Epithelial cell of proximal tubule (primary cell): ENCODE data around the gene CTTNBP2NL. TPM values are rescaled to one million over a fixed set of nuclear protein-coding genes. Genes with fewer than 3 reads are reported as not detected.

ENCODE experiments used
- DNase-seq: peaks from one replicate; pipeline ENCODE4 v3.0.0-alpha.2; 2011; ENCODE audit warnings: low read depth
- H3K4me3 ChIP-seq: 2 replicates; pipeline ENCODE4 v1.5.1; 2011; ENCODE audit warnings: low read depth, mild to moderate bottlenecking, low read length
- total RNA-seq: library from RNA; depleted of rRNA; stranded (reverse); fragments of >200 nt; gene quantifications from 2 replicates; pipeline ENCODE4 v1.2.3, GENCODE V29; 2015
- TF ChIP-seq, protein P1 (sequence below): conservative IDR thresholded peaks from 2 replicates; pipeline ENCODE4 v1.5.1; 2012; ENCODE audit warnings: low read depth, mild to moderate bottlenecking, low read length

CTTNBP2NL gene
- total RNA-seq, 1 donor from 2014 or later = 27.2 TPM

DNA sequence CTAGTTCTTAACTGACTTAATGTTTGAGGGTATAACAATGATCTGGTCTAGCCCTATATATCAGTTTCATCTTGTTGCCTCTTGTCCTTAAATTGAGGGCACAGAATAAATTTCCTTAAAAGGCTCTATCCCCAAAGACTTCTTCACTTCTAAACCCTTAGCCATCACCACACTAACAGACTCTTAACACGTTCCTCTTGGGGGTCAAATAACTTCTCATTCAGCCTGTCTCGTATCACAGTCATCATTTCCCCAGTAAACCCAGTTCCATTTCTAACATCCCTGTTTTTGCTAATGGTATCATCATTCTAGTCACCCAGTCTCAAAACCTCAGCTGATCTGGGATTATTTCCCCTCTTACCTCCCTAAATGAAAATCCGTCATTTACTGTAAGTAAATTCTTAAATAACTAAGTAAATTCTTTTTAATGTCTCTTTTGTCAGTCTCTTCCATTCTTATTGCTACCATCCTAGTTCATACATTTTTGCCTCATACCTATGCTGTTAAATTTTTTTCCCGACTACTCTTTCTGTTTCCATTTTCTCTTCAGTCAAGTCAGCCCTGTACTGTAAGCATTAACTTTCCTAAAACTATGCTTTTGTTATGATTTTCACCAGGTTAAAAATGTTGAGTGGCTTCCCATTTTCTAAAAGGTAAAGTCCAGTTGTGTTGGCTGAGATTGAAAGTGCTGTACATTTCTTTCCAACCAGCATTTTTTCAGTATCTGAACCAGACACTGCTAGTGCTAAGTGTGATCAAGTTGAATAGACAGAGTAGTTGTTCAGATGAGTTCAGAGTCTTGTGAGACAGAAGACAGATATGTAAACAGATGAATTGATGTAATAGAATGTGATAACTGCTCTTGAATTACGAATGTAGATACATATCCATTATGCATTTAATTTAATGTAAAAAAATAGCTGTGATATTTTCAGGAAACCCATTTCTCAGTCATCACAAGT, 6.9 kb downstream of the CTTNBP2NL start:
- TF ChIP-seq, protein P1, sequence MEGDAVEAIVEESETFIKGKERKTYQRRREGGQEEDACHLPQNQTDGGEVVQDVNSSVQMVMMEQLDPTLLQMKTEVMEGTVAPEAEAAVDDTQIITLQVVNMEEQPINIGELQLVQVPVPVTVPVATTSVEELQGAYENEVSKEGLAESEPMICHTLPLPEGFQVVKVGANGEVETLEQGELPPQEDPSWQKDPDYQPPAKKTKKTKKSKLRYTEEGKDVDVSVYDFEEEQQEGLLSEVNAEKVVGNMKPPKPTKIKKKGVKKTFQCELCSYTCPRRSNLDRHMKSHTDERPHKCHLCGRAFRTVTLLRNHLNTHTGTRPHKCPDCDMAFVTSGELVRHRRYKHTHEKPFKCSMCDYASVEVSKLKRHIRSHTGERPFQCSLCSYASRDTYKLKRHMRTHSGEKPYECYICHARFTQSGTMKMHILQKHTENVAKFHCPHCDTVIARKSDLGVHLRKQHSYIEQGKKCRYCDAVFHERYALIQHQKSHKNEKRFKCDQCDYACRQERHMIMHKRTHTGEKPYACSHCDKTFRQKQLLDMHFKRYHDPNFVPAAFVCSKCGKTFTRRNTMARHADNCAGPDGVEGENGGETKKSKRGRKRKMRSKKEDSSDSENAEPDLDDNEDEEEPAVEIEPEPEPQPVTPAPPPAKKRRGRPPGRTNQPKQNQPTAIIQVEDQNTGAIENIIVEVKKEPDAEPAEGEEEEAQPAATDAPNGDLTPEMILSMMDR = no peak
- no peak for DNase-seq
- H3K4me3 ChIP-seq = no peak overlapping the region

DNA sequence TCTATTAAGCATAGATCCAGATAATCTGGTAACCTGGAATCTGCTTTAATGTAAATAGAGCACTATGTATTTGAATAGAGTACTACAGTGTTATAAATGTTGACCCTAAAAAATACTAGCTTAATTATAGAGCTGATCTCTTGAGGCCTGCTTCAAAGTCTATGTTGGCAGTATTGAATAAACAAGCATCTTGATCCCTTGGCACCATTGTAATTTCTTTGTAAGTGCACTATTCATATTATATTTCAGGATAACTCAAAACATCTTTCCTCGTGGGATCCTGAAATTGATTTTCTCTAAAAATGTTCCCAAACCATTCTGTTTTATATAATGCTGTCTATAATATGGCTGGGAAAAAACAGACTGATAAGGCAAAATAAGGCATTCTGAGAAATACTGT, 10.8 kb downstream of the CTTNBP2NL start:
- TF ChIP-seq, protein P1 = no peak
- no peak overlapping the region for H3K4me3 ChIP-seq
- DNase-seq = no peak

DNA sequence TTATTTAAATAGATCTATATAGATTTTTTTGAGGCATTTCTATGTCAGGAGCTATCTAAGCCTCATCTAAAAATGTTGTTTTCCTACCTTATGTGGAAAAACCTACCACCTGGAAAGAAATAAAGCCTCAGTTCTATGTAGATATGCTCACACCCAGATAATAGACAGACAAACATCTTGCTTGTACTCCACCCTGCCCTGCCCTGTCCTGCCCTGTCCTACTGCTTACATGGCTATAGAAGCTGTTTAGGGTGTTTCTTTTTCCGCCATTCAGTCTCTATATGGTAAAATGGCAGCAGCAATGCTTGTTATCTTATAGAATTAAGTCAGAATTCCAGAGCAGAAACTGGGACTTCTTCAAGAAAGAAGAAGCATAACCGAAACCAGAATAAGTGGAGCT, 13.4 kb downstream of the CTTNBP2NL start:
- DNase-seq = no peak
- TF ChIP-seq, protein P1 = no peak
- H3K4me3 ChIP-seq = no peak overlapping the region

DNA sequence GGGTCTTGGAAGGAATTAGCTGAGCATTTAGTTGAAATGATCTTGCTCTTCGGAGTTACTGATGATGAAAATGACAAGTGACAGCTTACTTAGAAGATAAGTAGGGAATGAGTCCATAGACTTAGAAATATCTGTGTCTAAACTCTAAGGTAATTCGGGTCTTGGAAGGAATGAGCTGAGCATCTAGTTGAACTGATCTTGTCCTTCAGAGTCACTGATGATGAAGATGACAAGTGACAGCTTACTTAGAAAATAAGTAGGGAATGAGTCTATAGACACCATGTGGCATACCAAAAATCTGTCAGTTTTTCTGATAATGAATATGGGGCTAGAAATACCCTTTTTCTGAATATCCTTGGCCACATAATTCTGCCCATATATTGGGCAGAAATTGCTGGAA, 14.7 kb downstream of the CTTNBP2NL start:
- H3K4me3 ChIP-seq = no peak overlapping the region
- DNase-seq = no peak
- TF ChIP-seq, protein P1 = no peak

DNA sequence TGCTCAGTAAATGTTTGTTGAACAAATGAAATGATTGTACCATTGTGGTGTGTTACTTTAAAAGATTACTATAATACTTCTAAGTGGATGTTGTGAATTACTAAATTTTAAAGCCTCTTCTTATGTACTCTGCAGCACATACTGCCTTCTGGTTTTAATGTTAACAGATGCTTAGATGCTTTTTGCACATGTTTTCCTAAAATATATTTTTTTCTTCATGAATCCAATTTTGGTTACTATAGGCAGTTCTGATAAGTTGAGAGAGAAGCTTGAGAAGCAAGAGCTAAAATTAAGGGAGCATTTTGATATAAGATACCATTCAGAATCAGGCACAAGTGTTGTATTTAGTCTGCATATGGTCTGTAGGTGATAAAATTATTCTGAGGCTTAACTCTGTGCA, 21.3 kb downstream of the CTTNBP2NL start:
- DNase-seq = no peak
- H3K4me3 ChIP-seq = no peak overlapping the region
- TF ChIP-seq, protein P1 = no peak

DNA sequence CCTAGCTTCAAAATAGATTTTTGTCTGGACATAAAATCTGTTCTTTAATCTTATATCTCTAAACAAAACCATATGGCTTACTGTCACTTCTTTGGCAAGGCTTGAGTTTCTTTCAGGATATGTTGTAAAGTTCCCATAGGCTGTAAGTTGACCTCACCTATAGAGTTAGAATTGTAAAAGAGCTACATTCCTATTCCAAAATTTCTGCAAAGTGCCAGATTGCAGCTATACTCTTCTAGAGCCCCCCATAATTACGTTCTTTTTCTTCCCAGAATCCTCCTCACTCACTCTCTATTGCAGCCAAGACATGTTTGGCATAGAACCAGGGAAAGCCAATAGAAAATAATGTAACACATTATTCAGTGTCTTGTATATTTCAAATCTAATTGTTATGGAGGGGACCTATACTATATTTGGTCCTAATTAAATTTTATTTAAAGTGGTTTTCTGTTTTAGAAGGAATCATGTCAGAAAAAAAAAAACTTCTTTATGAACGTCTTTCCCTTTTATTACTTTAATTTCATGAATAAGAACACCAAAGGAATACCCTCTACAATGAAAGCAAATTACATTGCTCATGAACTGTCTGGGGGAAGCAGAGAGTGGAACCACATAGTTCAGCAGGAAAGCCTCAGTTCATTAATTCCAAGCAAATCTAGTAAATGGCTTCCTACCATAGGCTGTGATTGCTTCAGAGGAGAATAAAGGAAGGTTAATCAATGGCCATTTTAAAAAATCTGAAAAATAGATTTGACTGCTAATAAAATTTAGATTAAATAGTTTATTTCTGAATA, 22.3 kb downstream of the CTTNBP2NL start:
- DNase-seq = no peak
- TF ChIP-seq, protein P1 = no peak
- no peak overlapping the region for H3K4me3 ChIP-seq
